Kidney capillary endothelial cell (primary cell): ENCODE results near the gene STMN1.

Experiments used
- DNase-seq: peaks from one replicate; pipeline ENCODE4 v3.0.0-alpha.2; 2018; ENCODE audit warnings: low spot score

STMN1 gene

DNA sequence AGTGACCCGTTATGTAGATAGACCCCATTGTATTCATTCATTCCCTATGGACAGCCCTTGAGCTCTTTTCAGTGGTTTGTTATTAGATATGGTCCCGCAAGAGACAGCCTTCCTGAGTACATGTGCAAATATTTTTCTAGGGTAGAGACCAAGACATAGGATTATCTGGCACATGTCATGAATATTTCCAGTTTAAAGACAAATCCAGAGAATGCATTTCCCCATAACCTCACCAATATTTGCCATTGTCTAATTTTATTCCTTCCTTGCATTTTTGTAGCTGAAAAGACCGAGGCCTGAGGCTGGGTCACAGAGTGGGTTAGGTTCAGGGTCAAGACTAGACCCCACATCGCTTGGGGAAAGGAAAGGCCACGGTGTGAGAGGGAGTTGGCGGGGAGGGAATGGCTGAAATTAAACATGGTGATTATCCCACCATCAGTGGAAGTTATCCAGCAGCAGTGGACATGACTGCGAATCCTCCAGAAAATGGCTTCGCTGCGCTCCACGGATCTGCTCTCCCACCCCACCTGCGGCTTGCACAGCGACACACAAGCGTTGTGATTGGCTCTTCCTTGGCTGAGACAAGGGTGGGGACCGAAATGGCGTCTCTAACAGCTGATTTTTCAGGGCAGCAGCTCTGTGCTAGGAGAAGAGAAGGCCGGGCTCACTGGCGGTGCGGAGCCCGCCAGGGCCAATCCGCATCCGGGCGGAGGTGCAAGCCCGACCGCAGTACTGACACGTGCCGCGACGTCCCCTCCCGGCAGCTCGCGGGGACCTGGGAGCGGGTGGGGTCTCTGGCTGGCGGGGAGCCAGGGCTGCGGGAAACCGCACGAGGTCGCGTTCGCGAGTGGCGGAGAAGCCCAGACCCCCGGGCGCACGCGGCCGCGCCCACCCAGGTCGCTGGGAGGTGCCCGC, 16.1 kb upstream of the STMN1 start:
- DNase-seq, result no peak

DNA sequence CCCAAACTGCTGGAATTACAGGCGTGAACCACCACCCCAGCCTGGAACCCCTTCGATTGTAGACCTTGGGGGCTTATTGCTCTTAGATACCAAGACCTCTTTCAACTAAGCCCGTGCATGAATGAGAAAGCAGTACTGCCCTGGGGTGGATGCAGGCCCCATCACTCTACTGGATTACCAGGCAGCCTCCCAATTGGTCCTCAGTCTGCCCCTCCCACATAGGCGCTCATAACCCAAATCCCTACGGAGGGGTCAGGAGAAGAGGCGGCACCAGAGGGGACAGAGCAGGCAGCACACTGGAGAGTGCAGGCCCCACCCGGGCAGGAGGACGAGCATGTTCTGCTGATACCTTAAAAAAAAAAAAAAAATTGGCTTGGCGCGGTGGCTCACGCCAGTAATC, 12.4 kb upstream of the STMN1 start:
- DNase-seq, result no peak

DNA sequence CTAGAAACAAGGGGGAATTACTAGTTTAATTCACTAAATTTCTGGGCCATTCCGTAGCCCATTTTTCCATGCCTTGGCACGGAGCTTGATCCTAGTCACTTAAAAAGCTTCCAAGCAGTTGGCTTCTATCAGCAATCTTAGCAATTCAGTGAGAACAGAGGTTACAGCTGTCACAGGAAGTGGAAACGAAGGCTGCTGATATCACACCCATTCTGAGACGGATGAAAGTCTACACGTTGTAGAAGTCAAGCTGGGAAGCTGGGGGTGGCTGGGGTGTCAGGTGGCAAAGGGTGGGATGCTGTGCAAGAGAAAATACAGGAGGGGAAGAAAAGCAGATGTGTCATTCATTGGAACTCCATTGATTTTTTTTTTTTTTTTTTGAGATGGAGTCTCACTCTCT, 11.8 kb upstream of the STMN1 start:
- no peak for DNase-seq

DNA sequence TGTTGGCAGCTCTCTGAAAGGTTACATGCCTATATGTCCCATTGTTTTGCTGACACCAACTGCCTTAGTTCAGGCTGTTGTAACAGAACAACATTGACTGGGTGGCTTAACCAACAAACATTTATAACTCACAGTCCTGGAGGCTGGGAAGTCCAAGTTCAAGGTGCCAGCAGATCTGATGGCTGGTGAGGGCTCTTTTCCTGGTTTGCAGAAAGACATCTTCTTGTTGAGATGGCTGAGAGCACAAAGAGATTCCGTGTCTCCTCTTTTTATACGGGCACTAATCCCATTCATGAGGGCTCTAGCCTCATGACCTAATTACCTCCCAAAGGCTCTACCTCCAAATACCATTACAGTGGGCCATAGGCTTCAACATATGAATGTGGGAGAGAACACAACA, 10.2 kb upstream of the STMN1 start:
- DNase-seq, result no peak

DNA sequence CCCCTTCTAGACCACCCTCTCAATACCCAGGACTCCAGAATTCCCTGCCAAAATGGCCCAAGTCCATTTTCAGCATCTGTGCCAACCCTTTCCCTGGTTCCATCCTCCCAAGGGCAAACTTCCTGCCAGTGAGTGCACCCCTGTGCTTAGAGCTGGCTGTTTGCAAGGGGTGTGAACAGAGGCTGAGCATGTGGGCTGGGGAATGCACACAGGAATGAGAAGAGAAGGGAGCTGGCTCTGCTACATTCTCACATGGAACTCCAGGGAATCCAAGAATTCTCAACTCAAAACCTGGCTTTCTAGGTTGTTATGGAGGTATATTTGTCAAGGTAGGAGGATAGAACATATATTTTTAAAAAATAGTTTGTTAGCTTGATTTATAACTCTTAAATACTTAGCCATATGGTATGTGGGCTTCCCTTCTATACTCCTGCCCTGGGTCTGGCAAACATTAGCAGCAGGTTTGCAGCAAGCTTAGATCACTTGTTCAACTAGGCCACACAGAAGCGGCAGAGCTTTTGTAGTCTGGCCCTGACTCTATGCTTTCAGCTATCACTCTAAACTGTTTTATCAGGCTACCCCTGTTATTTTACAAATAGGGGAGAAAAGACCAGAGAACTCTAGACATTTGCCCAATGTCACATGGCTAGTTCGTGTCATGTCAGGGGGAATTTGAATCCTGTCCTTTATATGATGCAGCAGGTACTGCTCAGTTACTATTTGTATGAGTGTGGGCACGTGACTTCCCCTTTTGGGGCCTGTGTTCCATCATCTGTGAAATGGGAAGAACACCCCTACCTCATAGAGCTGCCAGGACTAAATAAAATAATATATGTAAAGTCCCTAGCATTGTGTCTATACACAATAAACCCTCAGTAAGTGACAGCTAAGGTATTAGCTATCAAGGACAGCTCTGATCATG, 8.1 kb upstream of the STMN1 start:
- DNase-seq, result no peak

DNA sequence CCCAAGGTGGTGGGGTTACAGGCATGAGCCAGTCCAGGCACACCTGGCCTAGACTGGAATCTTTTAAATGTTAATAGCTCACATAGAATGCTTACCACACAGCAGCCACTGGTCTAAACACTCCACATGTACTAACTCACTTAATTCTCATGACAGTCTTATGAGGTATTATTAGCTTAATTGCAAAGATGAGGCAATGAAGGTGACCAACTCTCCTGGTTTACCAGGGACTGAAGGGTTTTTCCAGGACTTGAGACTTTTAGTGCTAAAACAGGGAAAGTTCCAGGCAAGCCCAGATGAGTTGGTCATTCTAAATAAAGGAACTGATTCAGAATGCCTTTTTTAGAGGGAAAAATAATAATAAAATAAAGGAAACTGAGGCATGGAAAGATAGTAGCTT, 7.0 kb upstream of the STMN1 start:
- DNase-seq, result no peak

DNA sequence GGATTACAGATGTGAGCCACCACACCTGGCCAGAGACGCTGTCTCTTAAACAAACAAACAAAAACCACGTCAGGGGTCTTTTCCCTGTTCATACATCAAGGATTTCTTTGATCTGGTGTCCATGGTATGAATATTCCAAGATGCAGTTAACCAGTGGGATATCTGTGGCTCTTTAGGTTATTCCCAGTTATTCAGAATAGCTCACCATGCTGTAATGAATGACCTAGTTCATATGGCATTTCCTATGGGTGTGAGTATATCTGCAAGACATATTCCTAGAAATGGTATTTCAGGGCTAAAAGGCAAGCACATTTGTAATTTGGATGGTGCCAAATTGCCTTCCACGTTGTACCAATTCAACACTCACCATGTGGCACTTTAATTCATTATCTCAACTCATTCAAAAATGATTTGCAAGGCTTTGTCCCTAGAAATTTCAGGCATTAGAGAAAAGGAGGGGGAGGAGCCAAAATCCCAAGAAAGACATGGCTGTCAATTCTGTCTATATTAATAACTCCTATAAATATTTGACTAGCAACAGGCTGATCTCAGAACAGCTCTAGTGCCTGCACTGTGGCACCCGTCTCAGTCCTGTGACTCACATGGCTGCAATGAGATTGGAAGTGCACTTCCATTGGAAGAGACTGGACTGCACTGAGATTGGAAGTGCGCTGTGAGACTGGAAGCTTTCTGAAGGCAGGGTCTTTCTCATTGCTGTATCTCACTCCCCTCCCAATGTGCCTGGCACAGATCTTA, 6.0 kb upstream of the STMN1 start:
- DNase-seq, result peak; percentile 69

DNA sequence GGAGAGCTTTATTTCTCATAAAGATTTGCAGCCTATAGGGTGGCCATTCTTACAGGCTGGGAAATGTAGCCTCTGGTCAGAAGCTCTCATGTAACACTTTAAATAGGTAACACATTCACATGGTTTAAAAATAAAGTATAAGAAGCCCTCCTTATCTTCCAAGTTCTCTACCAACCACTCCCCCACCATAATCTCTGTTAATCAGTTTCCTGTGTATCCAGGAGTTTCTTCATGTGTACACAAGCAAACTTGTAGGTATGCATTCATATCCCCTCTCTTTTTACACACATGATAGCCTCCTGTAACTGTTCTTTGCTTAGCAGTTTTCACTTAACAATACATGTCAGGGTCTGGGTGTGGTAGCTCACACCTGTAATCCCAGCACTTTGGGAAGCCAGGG, 4.9 kb upstream of the STMN1 start:
- DNase-seq, result no peak

DNA sequence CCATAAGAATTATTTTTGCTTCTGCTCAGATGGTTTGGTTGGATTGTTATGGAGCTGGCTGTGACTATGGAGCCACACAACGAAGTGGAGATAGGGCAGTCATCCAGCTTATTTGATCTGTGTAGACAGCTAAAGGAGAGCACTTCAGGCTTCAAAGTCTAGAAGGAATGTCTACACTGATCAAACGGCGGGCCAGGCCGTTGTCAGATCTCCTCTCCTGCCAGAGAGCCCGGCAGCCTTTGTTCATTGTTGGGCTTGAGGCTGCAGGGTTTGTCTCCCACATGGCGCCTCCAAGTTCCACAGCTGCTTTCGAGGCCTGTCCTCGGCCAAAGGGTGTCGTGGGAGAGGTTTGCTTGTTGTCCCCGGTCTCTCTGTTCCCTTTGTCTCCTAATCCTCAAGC, 2.8 kb upstream of the STMN1 start:
- DNase-seq, result no peak

DNA sequence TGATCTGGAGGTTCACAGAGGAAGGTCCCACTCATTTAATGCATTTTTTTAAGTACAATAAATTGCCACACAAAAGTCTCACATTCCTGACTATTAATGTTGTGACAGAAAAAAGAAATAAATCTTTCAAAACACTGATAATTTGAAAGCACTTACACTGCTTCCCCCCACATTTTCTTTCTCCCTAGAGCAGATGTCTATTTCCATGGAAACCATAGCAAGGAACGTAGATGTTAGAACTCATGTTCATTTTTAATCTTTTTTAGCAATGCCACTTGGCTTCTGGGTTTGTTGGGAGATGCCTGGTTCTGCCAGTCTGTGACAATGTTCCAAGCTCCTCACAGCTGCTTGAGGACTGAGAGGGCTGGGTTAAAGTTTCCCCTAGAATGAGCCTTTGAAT, 1.9 kb upstream of the STMN1 start:
- DNase-seq, result no peak

DNA sequence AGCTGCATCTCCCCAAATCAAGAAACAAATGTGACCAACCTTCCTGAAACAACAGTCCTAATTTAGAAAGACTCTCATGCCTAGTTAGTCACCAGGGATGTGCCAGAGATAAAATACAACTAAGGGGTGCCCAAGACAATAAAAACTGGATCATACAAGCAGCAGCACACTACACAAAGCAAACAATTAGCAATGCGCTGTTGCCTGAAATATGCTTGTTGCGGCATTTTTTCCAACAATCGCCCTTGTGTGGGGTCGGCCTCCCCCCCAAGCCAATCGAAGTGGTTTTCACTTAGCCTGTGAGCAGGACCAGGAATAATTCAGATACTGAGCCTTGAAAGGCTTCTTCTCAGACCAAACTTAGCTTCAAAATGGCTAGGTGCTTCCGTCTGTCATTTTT, 1.4 kb upstream of the STMN1 start:
- no peak for DNase-seq

DNA sequence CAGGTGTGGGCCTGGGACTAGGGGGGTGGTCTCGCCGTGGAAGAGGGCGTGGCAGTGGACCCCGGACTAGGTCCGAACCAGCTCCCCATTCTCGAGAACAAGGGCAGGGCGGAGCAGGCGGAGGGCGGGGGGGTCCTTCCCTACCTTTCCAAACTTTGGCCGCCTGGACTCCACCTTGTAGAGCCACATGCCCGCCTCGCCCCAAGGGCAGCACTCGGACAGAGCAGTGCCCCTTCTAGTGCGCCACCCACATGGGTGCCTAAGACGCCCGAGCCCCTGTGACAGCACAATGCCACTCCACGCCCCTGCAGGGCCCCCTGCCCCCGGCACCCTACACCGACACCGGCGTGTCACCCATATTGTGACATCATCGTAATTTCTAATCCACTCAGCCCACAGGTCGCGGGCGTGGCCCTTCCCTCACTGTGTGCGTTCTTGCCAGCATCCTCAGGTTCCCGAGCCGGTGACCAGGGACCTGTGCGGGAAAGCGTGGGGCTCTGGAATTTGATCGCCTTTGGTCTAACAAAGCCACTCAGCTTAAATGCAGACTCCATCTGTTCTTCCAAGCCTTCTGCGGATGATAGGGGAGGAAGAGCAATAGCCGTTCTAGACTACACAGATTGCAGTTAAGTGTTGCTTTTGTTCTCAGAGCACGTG, 553 bp upstream of the STMN1 start:
- no peak for DNase-seq

DNA sequence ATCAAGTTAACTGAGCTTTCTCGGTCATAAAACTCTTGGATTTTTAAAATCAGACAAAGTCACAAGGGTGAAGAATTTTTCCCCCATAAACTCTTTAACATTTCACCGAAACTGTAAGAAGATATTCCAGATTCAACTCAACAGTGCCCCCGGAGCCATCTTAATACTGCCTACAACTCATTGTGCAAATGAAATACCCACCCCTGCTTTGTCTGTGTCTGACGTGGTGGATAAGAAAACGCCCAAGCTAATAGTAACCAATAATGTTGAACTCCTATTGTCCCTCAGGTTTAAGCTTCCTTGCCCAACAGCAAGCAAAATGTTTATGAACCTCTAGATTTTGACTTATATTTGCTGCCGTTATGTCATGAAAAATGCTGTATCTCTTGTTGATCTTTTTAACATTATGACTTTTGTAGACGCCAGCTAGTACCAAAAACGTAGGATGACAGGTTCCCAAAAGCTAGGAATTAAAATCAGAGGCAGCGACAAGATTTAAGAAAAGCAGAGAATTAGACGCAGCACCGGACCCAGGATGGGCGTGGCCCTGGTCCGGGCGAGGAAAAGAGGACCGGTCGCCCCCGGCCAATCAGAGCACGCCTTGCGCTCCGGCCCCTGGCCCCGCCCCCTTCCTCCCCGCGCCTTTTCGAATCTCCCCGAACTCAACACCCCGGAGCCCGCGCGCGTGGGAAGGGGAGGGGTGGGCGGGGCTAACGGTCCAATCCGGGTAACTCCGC, 1.1 kb downstream of the STMN1 start:
- peak; percentile 87 for DNase-seq

DNA sequence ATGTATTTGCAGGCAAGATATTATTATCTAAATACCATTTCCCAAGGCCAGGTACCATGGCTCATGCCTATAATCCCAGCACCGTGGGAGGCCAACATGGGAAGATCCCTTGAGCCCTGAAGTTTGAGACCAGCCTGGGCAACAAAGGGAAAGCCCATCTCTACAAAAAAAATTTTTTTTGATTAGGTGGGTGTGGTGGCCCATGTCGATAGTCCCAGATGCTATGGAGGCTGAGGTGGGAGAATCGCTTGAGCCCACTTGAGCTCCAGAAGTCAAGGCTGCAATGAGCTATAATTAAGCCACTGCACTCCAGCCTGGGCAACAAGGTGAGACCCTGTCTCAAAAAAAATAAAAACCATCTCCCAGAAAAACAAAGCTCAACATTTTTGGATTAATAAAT, 2.2 kb downstream of the STMN1 start:
- DNase-seq, result no peak

DNA sequence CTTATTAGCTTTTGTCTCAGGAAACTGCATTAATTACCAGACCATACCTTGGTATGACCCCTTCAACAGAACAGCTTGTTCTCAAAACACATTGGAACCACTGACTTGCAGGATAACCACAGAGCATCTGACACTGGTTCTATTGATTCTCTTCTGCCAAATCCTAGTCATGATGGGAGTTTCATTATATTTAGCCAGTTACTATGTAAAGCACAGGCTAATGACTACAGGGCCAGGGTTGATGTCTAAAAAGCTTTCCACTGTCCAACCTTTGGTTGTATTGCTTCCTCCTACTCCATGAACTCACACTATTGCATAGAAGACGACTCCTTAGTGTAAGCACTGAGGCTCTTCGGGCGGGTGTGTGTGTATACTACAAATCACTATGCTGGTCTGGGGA, 3.8 kb downstream of the STMN1 start:
- no peak for DNase-seq

DNA sequence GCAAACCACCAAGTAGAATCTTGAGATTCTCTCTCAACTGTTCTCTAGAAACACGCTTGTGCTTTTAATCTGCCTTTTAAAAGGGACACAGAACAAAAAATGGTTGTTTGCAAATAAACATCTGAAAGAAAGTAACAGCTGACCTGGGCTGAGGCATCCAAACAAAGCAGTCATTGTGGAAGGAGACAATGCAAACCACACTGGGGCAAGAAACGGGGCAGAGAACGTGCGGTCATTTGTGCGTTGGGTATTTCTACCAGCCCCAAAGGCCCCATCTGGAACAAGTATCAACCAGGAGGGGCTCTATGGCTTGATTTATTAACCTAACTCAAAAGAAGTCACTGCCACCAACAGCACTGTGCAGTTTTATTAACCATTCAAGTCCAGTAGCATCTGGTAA, 6.0 kb downstream of the STMN1 start:
- DNase-seq, result no peak

DNA sequence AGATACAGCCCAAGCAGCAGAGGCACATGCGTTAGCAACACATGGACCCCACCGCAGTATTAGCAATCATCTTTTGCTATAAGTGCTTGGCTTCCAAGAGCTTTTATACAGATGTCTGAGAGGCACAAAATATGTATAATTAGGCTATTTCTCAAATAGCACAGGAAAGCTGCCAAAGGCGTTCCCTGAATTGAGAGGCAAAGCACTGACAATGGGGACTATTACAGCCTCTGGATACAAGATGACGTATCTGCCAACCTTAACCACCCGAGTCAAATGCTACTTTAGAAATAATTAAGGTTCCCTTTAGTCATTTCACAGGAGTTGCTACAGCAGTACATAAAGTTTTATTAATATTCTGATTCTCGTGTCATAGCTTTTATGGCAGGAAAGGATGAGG, 6.4 kb downstream of the STMN1 start:
- no peak for DNase-seq

DNA sequence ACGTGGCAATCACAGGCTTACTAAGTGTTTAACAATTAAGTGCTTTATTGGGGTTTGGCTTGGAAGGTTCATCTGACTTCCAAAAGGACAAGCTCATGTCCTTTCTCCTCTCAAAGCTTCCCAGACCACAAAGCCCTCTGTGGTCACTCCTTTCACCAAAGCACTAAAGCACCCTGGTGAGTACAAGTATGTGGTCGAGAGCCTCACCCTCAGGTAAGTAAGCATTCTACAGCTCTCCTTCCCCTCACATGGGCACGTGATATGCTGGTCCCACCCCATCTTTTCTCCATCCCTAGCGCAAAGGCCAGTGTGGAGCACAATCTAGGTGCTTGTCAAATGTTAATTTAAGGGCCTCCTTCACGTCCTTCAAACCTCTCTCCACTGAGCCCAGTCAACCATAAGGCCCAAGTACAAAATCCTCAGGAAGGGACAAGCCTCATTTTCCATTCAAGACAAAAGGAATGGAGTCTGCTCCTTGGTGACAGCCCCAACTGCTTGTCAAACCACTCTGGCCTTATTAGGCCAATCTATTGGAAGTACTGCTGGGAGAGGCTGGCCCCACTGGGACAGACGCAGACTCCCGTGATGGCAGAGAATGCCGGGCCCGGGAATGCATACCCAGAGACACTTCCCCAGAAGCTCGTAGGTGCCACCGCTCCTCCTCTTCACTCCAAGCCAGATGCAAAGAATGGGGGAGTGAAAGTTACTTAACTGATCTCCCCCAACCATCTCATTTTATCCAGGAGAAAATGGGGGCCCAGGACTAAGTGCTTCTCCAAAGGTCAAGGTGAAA, 7.8 kb downstream of the STMN1 start:
- no peak for DNase-seq

DNA sequence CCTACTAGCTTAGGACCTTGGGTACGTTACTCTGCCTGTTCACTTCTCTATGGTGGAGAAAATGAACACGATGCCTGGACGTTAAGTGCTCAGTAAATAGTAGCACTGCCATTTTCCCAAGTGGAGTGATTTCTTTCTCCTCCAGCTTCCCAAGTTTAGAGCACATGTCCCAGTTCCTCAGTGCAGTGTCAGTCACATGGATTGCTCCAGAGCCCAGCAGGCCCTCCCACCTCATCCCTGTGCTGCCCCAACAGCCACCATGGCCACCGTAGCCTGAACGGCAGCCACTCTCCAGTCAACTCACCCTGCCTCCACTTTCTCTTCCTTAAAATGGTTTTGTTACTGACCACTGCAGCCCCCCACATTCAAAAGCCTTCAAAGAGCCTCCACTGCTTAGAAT, 8.5 kb downstream of the STMN1 start:
- no peak for DNase-seq

DNA sequence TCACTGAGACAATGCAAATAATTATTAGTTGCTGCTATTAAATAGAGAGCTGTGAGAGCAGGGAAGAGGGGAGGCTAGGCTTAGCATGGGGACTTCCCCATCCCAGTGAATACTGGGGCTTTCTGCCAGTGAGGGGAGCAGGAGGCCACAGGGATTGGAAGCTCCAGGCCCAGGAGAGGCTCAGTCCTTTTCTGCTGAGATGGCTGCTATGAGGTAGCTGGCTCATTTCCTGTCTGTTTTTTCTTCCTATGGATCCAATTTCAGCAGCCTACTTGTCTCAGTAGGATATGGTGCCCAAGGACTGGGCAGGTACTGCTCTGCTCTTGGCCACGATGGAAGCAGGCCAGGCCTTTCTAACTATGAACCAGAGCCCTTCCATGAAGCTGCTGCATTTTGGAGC, 10.0 kb downstream of the STMN1 start:
- peak; percentile 30 for DNase-seq
